AG04449 (cell line): ENCODE results near the gene PLEKHJ1.

Experiments
- CTCF ChIA-PET: fragments of 350-600 bp; formaldehyde crosslinking; extraction: SDS; loops from one replicate; lab custom pipeline; 2021; ENCODE audit warnings: antibody characterized with exemption; lab: Yijun Ruan, JAX
- POLR2A ChIA-PET: fragments of 400-600, 350-600 bp; formaldehyde crosslinking; extraction: SDS; loops from one replicate; lab custom pipeline; 2020; ENCODE audit warnings: antibody characterized with exemption, inconsistent platforms; lab: Yijun Ruan, JAX
- DNase-seq: peaks from one replicate; pipeline ENCODE4 v3.0.0-alpha.2; 2010; ENCODE audit warnings: low read depth, low spot score
- H3K4me3 ChIP-seq: 2 replicates; pipeline ENCODE4 v1.5.1; 2011; ENCODE audit warnings: low read depth, mild to moderate bottlenecking, control low read depth, low read length
- TF ChIP-seq, protein P1 (sequence below): IDR thresholded peaks from one replicate; pipeline ENCODE4 v1.5.1; 2011; ENCODE audit warnings: mild to moderate bottlenecking, moderate library complexity, low read length, control low read depth, inconsistent platforms; ENCODE audit not compliant: insufficient read depth; ENCODE audit errors: missing control alignments

Gene PLEKHJ1

GRCh38 chr19:2234996-2235380, 1.1 kb downstream of the PLEKHJ1 start:
- ChIA-PET POLR2A (interaction anchor here (1.2 kb wide), 1 partner anchor 44 kb away, joined by 3 read pairs; no protein-coding TSS in a partner anchor), CTCF (interaction anchor here (1.0 to 2.7 kb wide), 13 partner anchors 14 to 379 kb away, joined by 3 to 16 read pairs (median 4); no protein-coding TSS in a partner anchor)
- DNase-seq, result no peak
- TF ChIP-seq, protein P1, sequence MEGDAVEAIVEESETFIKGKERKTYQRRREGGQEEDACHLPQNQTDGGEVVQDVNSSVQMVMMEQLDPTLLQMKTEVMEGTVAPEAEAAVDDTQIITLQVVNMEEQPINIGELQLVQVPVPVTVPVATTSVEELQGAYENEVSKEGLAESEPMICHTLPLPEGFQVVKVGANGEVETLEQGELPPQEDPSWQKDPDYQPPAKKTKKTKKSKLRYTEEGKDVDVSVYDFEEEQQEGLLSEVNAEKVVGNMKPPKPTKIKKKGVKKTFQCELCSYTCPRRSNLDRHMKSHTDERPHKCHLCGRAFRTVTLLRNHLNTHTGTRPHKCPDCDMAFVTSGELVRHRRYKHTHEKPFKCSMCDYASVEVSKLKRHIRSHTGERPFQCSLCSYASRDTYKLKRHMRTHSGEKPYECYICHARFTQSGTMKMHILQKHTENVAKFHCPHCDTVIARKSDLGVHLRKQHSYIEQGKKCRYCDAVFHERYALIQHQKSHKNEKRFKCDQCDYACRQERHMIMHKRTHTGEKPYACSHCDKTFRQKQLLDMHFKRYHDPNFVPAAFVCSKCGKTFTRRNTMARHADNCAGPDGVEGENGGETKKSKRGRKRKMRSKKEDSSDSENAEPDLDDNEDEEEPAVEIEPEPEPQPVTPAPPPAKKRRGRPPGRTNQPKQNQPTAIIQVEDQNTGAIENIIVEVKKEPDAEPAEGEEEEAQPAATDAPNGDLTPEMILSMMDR, result no peak
- peak overlapping the region; percentile 83 for H3K4me3 ChIP-seq

DNA sequence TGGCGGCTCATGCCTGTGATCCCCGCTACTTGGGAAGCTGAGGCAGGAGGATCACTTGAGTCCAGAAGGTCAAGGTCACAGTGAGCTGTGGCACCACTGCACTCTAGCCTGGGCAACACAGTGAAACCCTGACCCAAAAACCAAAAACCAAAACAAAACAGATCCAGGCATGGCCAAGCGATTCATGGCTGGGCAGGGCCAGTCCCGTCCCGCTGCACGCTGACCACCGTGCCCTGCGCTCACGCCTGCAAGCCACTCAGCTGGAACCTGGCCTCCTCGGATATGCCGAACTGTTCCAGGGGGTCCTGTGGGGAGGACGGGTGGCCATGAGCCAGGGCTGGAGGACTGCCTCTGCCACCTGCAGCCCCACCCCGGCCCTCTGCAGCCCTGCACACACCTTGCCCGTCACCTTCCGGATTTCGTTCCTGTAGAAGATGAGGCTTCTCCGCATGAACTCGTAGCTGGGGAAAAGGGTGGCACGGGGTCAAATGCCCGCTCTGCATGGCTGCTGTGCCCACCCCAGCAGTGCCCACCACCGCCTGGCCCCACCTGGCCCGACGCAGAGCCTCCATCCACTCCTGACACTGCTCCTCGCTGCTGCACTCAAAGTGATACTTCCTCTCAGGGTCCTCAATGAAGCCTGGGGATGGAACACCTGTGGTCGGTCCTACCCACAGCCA, 2.4 kb downstream of the PLEKHJ1 start:
- TF ChIP-seq, protein P1, result no peak
- POLR2A ChIA-PET, result interaction anchor here (0.6 to 1.2 kb wide), 2 partner anchors 20 to 191 kb away, joined by 3 read pairs; no protein-coding TSS in a partner anchor
- no peak overlapping the region for H3K4me3 ChIP-seq
- CTCF ChIA-PET, result interaction anchor here (0.8 to 2.7 kb wide), 8 partner anchors 25 to 159 kb away, joined by 3 to 12 read pairs (median 4); no protein-coding TSS in a partner anchor
- no peak for DNase-seq

- ChIA-PET POLR2A (no interaction called here), CTCF (no interaction called here)
Observed at GRCh38 chr19:2232286-2233151, 3.6 kb downstream of the PLEKHJ1 start.

GRCh38 chr19:2231621-2232221, 4.4 kb downstream of the PLEKHJ1 start:
- TF ChIP-seq, protein P1, result no peak
- H3K4me3 ChIP-seq, result no peak overlapping the region
- ChIA-PET CTCF (interaction anchor here (0.9 to 2.6 kb wide), 3 partner anchors 10 to 84 kb away, joined by 3 to 9 read pairs (median 4); no protein-coding TSS in a partner anchor), POLR2A (no interaction called here)
- DNase-seq, result no peak

More at GRCh38 chr19:2232286-2233151, 3.6 kb downstream of the PLEKHJ1 start:
- no peak for DNase-seq
- TF ChIP-seq, protein P1, result no peak
- H3K4me3 ChIP-seq, result no peak overlapping the region

- POLR2A ChIA-PET, result interaction anchor here (1.4 to 1.5 kb wide), 2 partner anchors 19 to 79 kb away, joined by 3 to 4 read pairs; partner anchors contain the start of gene AP3D1
- CTCF ChIA-PET, result interaction anchor here (0.9 to 2.6 kb wide), 4 partner anchors 9 to 85 kb away, joined by 3 to 10 read pairs (median 6); no protein-coding TSS in a partner anchor
- TF ChIP-seq, protein P1, result no peak
- no peak overlapping the region for H3K4me3 ChIP-seq
- DNase-seq, result no peak
Observed at GRCh38 chr19:2230807-2231533, 5.2 kb downstream of the PLEKHJ1 start.
